CD4-positive, CD25-positive, alpha-beta regulatory T cell (primary cell): Measurements from ENCODE around the gene CACNG4. TPM values are rescaled to one million over a fixed set of nuclear protein-coding genes. Genes with fewer than 3 reads are reported as not detected.
"Not testable (repeated sequence)": the region's sequence is repeated elsewhere in the genome, so short reads cannot be mapped to it uniquely, and the experiment has no call there.

Source experiments
- ATAC-seq, 2 donors: fragments of 150-1000 bp; cut with Tn5 transposase; one replicate each; pipeline ENCODE4 v1.10.0; 2021; ENCODE audit warnings: low read depth in 2 of 2, moderate number of reproducible peaks in 2 of 2, moderate library complexity in 1 of 2
- DNase-seq, 3 donors: peaks; one replicate each; pipeline versions ENCODE4 v3.0.0 to v3.0.0-alpha.2; 2012 to 2022; ENCODE audit warnings: mixed read lengths in 1 of 3
- H3K27ac ChIP-seq: one replicate; pipeline ENCODE4 v1.7.0; 2013; ENCODE audit warnings: mild to moderate bottlenecking, low read length; ENCODE audit not compliant: insufficient read depth, poor library complexity, severe bottlenecking
- H3K27me3 ChIP-seq: one replicate; pipeline ENCODE4 v1.7.0; 2013; ENCODE audit warnings: low read length; ENCODE audit not compliant: control insufficient read depth, insufficient read depth
- H3K36me3 ChIP-seq: one replicate; pipeline ENCODE4 v1.7.0; 2013; ENCODE audit warnings: mild to moderate bottlenecking, low read length, moderate library complexity; ENCODE audit not compliant: control insufficient read depth, insufficient read depth
- H3K4me1 ChIP-seq: 2 replicates; pipeline ENCODE4 v1.7.0; 2013; ENCODE audit warnings: mild to moderate bottlenecking, low read length; ENCODE audit not compliant: insufficient read depth, control insufficient read depth, poor library complexity, severe bottlenecking
- H3K4me3 ChIP-seq: one replicate; pipeline ENCODE4 v1.7.0; 2013; ENCODE audit warnings: low read depth, mild to moderate bottlenecking, low read length, moderate library complexity
- H3K9me3 ChIP-seq, 2 experiments: 1 replicate in 1 of 2; 2 replicates in 1 of 2; pipeline ENCODE4 v1.7.0; 2013; ENCODE audit warnings: low read length in 2 of 2, mild to moderate bottlenecking in 1 of 2, moderate library complexity in 1 of 2; ENCODE audit not compliant: control insufficient read depth in 2 of 2
- H3K27ac Mint-ChIP-seq, 3 donors: one replicate each; pipeline ENCODE4 v1.8.0; 2020 to 2022; ENCODE audit warnings: mild to moderate bottlenecking in 3 of 3, mixed read lengths in 3 of 3, moderate library complexity in 2 of 3
- H3K27me3 Mint-ChIP-seq: one replicate; pipeline ENCODE4 v1.8.0; 2022; ENCODE audit warnings: mild to moderate bottlenecking, mixed read lengths
- H3K36me3 Mint-ChIP-seq: one replicate; pipeline ENCODE4 v1.8.0; 2020; ENCODE audit warnings: mixed read lengths
- H3K4me1 Mint-ChIP-seq, 4 donors: one replicate each; pipeline ENCODE4 v1.8.0; 2020 to 2022; ENCODE audit warnings: mixed read lengths in 4 of 4, mild to moderate bottlenecking in 1 of 4
- H3K4me3 Mint-ChIP-seq, 4 donors: one replicate each; pipeline ENCODE4 v1.8.0; 2020 to 2022; ENCODE audit warnings: mild to moderate bottlenecking in 4 of 4, mixed read lengths in 4 of 4, moderate library complexity in 3 of 4
- H3K9me3 Mint-ChIP-seq, 7 donors: one replicate each; pipeline ENCODE4 v1.8.0; 2020 to 2022; ENCODE audit warnings: mixed read lengths in 7 of 7, mild to moderate bottlenecking in 3 of 7, moderate library complexity in 2 of 7
- polyA plus RNA-seq, 4 donors: library from polyadenylated mRNA; unstranded; fragments of 300-500 nt; fragmentation: Illumina TruSeq; gene quantifications; one replicate each; pipeline ENCODE4 v1.2.3, GENCODE V29; 2021
- total RNA-seq: library from RNA; stranded (reverse); gene quantifications from one replicate; pipeline ENCODE4 v1.2.3, GENCODE V29; 2022

The CACNG4 gene
- total and polyA plus RNA-seq, 5 donors from 2014 or later = not detected

GRCh38 chr17:67035131-67036083, 70.9 kb downstream of the CACNG4 start:
- Histone ChIP-seq H3K9me3 (no peaks in the 10 kb centered on the region), H3K27ac (no peak overlapping the region), H3K4me3 (no peak overlapping the region), H3K27me3 (no peaks in the 10 kb centered on the region), H3K36me3 (no peaks in the 10 kb centered on the region), H3K4me1 (no peaks in the 10 kb centered on the region)
- DNase-seq (no peak), ATAC-seq (no peak)
- H3K36me3 Mint-ChIP-seq = no peaks in the 10 kb centered on the region
- no peak overlapping the region for H3K4me3 Mint-ChIP-seq
- H3K4me1 Mint-ChIP-seq = peaks cover 0 to 4% (median 0%) of the 10 kb centered on the region in 4 donors
- H3K27ac Mint-ChIP-seq = no peak overlapping the region
- H3K27me3 Mint-ChIP-seq = peaks cover 11% of the 10 kb centered on the region
- peaks cover 0 to 2% (median 0%) of the 10 kb centered on the region in 7 donors for H3K9me3 Mint-ChIP-seq

- Histone ChIP-seq H3K27ac (no peak overlapping the region), H3K36me3 (no peaks in the 10 kb centered on the region), H3K4me3 (no peak overlapping the region), H3K9me3 (no peaks in the 10 kb centered on the region), H3K4me1 (no peaks in the 10 kb centered on the region), H3K27me3 (no peaks in the 10 kb centered on the region)
- no peak for ATAC-seq
- H3K36me3 Mint-ChIP-seq = no peaks in the 10 kb centered on the region
- peaks cover 11% of the 10 kb centered on the region for H3K27me3 Mint-ChIP-seq
- H3K4me3 Mint-ChIP-seq = no peak overlapping the region
- H3K9me3 Mint-ChIP-seq = peaks cover 0 to 4% (median 0%) of the 10 kb centered on the region in 7 donors
- peaks cover 0 to 4% (median 0%) of the 10 kb centered on the region in 4 donors for H3K4me1 Mint-ChIP-seq
- H3K27ac Mint-ChIP-seq = no peak overlapping the region
- no peak for DNase-seq
Observed at GRCh38 chr17:67038861-67039365, 74.4 kb downstream of the CACNG4 start.

GRCh38 chr17:67040652-67041051, 76.1 kb downstream of the CACNG4 start:
- Histone ChIP-seq H3K27ac (no peak overlapping the region), H3K4me3 (no peak overlapping the region), H3K9me3 (no peaks in the 10 kb centered on the region), H3K4me1 (no peaks in the 10 kb centered on the region), H3K36me3 (no peaks in the 10 kb centered on the region), H3K27me3 (no peaks in the 10 kb centered on the region)
- Mint-ChIP-seq H3K4me3 (no peak overlapping the region), H3K27ac (no peak overlapping the region), H3K36me3 (no peaks in the 10 kb centered on the region), H3K4me1 (peaks cover 0 to 4% (median 0%) of the 10 kb centered on the region in 4 donors), H3K9me3 (peaks cover 0 to 4% (median 0%) of the 10 kb centered on the region in 7 donors), H3K27me3 (peaks cover 11% of the 10 kb centered on the region)
- ATAC-seq (no peak), DNase-seq (no peak)

DNA sequence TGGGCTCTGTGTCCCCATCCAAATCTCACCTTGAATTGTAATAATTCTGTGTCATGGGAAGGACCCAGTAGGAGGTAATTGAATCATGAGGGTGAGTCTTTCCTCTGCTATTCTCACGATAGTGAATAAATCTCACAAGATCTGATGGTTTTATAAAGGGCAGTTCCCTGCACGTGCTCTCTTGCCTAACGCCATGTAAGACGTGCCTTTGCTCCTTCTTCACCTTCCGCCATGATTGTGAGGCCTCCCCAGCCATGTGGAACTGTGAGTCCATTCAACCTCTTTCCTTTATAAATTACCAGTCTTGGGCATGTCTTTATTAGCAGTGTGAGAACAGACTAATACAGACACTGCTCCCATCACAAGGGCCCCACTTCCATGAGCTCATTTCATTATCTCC, 76.6 kb downstream of the CACNG4 start:
- not testable (repeated sequence) for H3K4me3 Mint-ChIP-seq, H3K36me3 ChIP-seq, H3K36me3 Mint-ChIP-seq, H3K27me3 ChIP-seq, DNase-seq, H3K4me3 ChIP-seq, H3K27ac Mint-ChIP-seq, H3K27ac ChIP-seq, H3K4me1 ChIP-seq, H3K9me3 ChIP-seq, ATAC-seq, H3K9me3 Mint-ChIP-seq, H3K4me1 Mint-ChIP-seq
- peaks cover 11% of the 10 kb centered on the region for H3K27me3 Mint-ChIP-seq

DNA sequence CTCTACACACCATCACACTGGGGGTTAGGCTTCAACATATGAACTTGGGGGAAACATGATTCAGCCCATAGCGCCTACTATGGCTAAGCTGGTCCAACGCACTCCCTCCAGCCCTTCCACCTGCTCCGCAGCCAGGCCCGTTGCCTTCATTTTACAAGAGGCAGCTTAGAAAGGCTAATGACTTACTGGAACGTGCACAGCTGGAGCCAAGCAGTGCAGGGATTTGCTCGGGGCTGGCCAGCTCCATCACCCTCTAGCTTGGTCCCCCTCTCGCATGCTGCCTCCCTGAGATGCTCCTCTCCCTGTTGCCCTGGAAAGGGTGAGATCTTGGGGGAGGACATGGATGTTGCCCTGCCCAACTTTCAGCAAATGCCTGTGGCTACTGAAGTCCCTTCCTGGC, 77.0 kb downstream of the CACNG4 start:
- no peaks in the 10 kb centered on the region for H3K27me3 ChIP-seq
- Mint-ChIP-seq H3K4me1 (peaks cover 0 to under 1% (median 0%) of the 10 kb centered on the region in 4 donors), H3K27ac (no peak overlapping the region), H3K27me3 (peaks cover 7% of the 10 kb centered on the region), H3K4me3 (no peak overlapping the region), H3K36me3 (no peaks in the 10 kb centered on the region), H3K9me3 (peaks cover 0 to 4% (median 0%) of the 10 kb centered on the region in 7 donors)
- H3K27ac ChIP-seq = no peak overlapping the region
- ATAC-seq (no peak), DNase-seq (no peak)
- H3K4me1 ChIP-seq = no peaks in the 10 kb centered on the region
- H3K36me3 ChIP-seq = no peaks in the 10 kb centered on the region
- no peak overlapping the region for H3K4me3 ChIP-seq
- H3K9me3 ChIP-seq = no peaks in the 10 kb centered on the region

- no peak overlapping the region for H3K4me3 ChIP-seq
- Mint-ChIP-seq H3K27ac (no peak overlapping the region), H3K27me3 (peaks cover 5% of the 10 kb centered on the region), H3K4me1 (no peaks in the 10 kb centered on the region), H3K4me3 (no peak overlapping the region), H3K36me3 (no peaks in the 10 kb centered on the region), H3K9me3 (peaks cover 0 to 5% (median 0%) of the 10 kb centered on the region in 7 donors)
- ATAC-seq (no peak), DNase-seq (no peak)
- H3K4me1 ChIP-seq = no peaks in the 10 kb centered on the region
- no peaks in the 10 kb centered on the region for H3K36me3 ChIP-seq
- H3K27me3 ChIP-seq = no peaks in the 10 kb centered on the region
- H3K9me3 ChIP-seq = peaks cover 0 to under 1% of the 10 kb centered on the region in 2 experiments
- no peak overlapping the region for H3K27ac ChIP-seq
Observed at GRCh38 chr17:67041941-67042899, 77.7 kb downstream of the CACNG4 start.

DNA sequence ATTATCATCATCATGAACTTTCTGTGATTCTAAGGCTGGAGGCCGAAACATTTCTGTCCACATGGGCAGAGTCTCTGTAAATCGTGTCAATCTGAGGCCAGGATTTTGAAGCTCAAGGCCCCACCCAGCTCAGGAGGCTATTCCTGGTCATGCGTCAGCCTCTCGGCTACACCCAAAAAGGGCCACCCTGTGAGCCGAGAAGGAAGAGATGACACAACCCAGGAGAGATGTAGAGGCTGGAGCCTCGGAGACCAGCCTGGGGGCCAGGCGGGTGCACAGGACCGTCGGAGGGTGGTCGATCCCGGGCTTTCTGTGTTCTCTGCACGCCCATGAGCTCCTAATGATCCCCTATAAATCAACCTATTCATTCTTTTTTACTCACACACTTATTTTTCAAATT, 78.8 kb downstream of the CACNG4 start:
- Mint-ChIP-seq H3K27me3 (peaks cover 5% of the 10 kb centered on the region), H3K4me1 (no peaks in the 10 kb centered on the region), H3K9me3 (peaks cover 0 to 12% (median 3%) of the 10 kb centered on the region in 7 donors), H3K4me3 (no peak overlapping the region), H3K36me3 (no peaks in the 10 kb centered on the region), H3K27ac (no peak overlapping the region)
- peaks cover 3% of the 10 kb centered on the region for H3K27me3 ChIP-seq
- DNase-seq (no peak), ATAC-seq (no peak)
- H3K9me3 ChIP-seq = peaks cover 8 to 11% of the 10 kb centered on the region in 2 experiments
- H3K4me3 ChIP-seq = no peak overlapping the region
- H3K27ac ChIP-seq = no peak overlapping the region
- no peaks in the 10 kb centered on the region for H3K36me3 ChIP-seq
- no peaks in the 10 kb centered on the region for H3K4me1 ChIP-seq
